ENCODE measurements around the gene INPP4A.
A peak's percentile ranks its signal among the peaks of the same experiment; 100 is the strongest.

The INPP4A gene

GRCh38 chr2:98476192-98476868 is 31.7 kb downstream of the INPP4A start:
- DNase-seq (ENCODE audit: low read depth) = no peak

DNA sequence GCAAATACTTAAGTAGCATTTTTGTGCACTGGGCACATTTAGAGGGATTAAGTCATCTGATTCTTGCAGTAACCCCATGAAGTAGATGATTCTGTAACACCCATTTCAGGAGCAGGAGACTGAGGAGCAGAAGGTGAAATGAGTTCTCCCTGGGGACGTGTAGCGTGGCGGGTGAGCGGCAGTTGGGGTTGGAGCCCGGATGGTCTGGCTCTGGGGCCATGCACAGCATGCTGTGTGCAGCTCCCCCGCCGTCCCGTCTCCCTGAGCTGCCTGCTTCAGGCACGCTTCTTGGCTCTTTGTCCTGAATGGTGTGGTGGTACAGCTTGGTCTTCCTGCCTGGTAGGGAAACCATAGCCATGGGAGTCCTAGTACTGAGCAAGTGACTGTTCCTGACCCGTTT is 32.4 kb downstream of the INPP4A start:
- no peak for DNase-seq (ENCODE audit: low read depth)

DNA sequence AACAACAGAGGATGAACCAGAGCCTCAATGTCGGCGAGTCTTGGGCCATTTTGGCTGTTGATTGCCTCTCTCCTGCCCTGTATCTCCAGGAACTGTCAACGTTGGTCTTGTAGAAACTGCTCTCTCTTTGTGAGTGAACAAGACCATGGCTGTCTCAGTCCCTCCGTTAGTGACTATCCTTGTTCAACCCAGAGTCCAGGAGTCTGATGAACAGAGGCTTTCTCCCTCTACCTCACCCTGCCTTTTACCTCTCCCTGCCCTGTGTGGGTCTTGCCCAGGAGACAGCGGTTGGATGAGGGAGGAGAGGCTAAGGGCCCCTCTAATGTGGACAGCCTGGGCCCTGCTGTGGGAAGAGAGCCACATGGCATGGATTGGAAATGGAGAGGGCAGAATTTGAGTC is 32.8 kb downstream of the INPP4A start:
- no peak for DNase-seq (ENCODE audit: low read depth)

DNA sequence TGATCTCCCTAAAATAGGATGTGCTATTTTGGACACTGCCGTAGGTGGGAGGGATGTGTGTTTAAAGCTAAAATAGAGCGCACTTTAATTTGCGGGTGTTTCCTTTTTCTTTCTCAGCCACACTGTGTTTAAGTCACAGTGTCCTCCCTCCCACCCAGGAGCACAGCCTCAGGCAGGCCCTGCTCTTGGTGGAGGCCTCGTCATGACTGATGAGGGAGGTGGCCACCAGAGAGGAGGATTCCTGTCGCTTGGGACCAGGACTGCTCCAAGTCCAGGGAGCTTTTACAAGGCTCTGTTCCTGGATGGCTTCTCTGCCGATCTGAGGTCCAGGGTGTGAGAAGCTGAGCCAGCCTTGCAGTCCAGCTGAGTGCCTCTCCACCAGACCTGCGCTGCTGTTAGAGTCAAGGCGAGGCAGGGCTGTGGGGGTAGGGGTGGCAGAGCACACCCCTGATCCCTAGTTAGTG is 33.5 kb downstream of the INPP4A start:
- no peak for DNase-seq (ENCODE audit: low read depth)

- DNase-seq (ENCODE audit: low read depth) = no peak
These were observed 34.2 kb downstream of the INPP4A start for GRCh38 chr2:98478907-98479306.

- no peak for DNase-seq (ENCODE audit: low read depth)
These were observed 34.7 kb downstream of the INPP4A start for GRCh38 chr2:98479371-98479770.

- no peak for DNase-seq (ENCODE audit: low read depth)
These were observed 35.4 kb downstream of the INPP4A start for GRCh38 chr2:98479959-98480524.

DNA sequence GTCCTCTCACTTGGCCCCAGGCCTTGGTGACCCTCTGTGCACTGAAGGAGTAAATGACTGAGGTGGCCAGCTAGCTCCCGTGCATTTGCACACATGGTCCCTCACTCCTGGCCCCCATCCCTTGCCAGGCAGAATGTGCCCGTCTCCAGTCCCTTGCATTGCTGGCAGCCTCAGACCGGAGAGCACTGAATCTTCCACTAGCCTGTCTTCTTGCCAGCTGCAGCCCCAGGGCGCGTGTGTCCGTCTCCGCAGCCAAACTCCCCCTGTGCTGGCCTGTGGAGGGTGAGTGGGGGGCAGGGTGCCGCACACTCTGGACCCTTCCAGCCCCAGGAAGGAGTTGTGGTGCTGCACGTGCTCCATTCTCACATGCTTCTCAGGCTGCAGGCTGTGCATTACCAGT is 35.9 kb downstream of the INPP4A start:
- DNase-seq (ENCODE audit: low read depth) = no peak

- DNase-seq (ENCODE audit: low read depth) = no peak
These were observed 37.7 kb downstream of the INPP4A start for GRCh38 chr2:98482362-98482761.

DNA sequence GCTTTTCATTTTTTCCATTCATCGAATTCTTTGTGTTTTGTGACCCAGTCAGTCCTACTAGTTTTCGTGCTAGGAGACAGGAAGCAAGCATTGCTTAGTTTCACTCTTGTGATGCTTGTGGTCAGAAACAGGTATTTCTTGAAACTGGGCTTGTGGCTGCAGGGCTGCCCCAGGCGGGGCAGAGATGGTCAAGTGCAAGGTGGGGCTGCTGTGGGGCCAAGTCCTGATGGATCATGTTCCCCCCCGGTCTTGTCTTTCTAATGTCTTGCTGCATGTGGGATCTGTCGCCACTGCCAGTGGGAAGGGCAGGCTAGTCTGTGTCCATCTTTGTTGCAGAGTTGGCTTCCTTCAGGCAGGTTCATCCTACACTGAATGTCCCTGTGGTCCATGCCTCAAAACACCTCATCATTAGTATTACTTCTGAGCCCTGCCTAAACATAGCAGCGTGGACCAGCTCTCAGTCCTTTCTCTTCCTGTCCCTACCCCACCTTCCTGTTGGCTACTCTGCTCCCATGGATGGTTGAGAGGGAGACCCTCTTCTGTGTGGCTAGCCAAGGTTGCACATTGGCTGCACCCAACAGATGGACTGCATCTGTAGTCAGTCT is 38.7 kb downstream of the INPP4A start:
- DNase-seq (ENCODE audit: low read depth) = no peak

- no peak for DNase-seq (ENCODE audit: low read depth)
These were observed 39.5 kb downstream of the INPP4A start for GRCh38 chr2:98484121-98484557.

- no peak for DNase-seq (ENCODE audit: low read depth)
These were observed 40.2 kb downstream of the INPP4A start for GRCh38 chr2:98484652-98485452.

DNA sequence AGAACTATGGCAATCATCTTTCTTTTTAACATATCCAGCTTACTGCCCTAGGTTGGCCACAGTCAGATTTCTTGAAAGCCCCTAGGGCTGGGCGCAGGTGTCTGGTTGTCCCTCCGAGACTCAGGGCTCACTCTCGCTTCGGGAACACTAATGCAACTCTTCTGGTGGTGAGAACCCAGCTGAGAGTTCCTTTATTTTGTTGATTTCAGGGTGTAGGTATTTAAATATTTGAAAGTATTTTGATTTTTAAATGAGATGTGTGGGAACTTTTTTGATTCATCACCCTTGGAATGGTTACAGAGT is 40.7 kb downstream of the INPP4A start:
- DNase-seq (ENCODE audit: low read depth) = no peak

- DNase-seq (ENCODE audit: low read depth) = no peak
These were observed 41.8 kb downstream of the INPP4A start for GRCh38 chr2:98486374-98486981.

DNA sequence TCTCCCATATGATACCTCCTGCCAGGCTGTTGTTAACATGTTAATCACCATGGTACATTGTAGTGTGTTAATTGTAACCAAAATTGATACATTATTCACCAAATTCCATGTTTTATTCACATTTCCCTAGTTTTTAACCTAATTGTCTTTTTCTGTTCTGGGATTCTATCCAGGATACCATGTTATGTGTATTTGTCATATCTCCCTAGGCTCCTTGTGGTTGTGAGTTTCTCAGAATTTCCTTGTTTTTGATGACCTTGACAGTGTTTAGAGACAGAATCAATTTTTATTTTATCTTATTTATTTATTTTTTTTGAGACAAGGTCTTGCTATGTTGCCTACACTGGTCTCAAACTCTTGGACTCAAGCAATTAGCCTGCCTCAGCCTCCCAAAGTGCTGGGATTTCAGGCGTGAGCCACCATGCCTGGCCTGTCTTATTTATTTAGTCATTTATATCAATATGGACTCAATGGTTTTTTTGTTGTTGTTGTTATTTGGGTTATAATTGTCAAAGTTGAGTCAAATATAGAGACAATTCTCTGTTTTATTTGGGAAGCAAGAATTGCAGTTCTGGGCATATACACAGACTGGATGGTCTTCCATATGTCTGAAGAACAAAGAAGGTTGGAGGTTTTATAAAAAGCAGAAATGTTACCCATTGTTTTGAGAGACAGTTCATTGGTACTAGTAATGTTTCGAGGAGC is 42.6 kb downstream of the INPP4A start:
- no peak for DNase-seq (ENCODE audit: low read depth)

GRCh38 chr2:98487806-98488189 is 43.1 kb downstream of the INPP4A start:
- DNase-seq (ENCODE audit: low read depth) = peak; percentile 31

GRCh38 chr2:98488252-98488651 is 43.6 kb downstream of the INPP4A start:
- DNase-seq (ENCODE audit: low read depth) = no peak

GRCh38 chr2:98489486-98489885 is 44.8 kb downstream of the INPP4A start:
- DNase-seq (ENCODE audit: low read depth) = no peak

- no peak for DNase-seq (ENCODE audit: low read depth)
These were observed 45.6 kb downstream of the INPP4A start for GRCh38 chr2:98489971-98490962.

GRCh38 chr2:98492441-98492840 is 47.8 kb downstream of the INPP4A start:
- DNase-seq (ENCODE audit: low read depth) = no peak

DNA sequence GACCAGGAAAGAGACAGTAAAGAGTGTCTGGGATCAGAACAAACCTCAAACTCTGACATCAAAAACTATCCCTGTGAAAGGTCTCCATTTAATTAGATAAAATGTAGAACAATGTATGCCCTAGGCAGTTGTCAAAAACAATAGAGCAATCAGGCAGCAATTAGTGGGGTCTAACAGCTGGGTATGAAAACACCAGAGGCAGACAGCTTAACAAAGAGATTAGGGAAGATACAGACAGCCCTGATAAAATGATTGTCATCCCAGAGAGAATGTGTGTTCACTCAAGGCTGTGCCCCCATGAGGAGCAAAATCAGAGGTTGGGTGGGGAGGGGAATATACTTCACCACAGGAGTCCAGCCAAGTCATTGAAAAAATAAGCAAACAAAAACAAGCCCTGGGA is 50.0 kb downstream of the INPP4A start:
- DNase-seq (ENCODE audit: low read depth) = no peak

Data from T follicular helper cell (primary cell).